ENCODE results near the gene NAV2. TPM values are rescaled to one million over a fixed set of nuclear protein-coding genes. Genes with fewer than 3 reads are reported as not detected.
A peak's percentile ranks its signal among the peaks of the same experiment; 100 is the strongest.

NAV2 gene
- total RNA-seq, 4 donors from 2014 or later, result 9.6 to 40.0 (median 23.1) TPM

GRCh38 chr11:19734171-19734570 lies 21.5 kb downstream of the NAV2 start:
- Histone ChIP-seq H3K4me1 (peaks cover 0 to 13% (median 3%) of the 10 kb centered on the region in 4 donors), H3K27me3 (no peaks in the 10 kb centered on the region), H3K27ac (peak overlapping the region in 3 of 4 donors; percentile 55 to 67 (median 64)), H3K4me3 (no peak overlapping the region), H3K36me3 (no peaks in the 10 kb centered on the region), H3K9me3 (no peaks in the 10 kb centered on the region)
- TF ChIP-seq EP300 (IDR thresholded peaks at IDR 0.05; ENCODE audit: low read depth) (no peak), POLR2AphosphoS5 (IDR thresholded peaks at IDR 0.05) (no peak), CTCF (IDR thresholded peaks at IDR 0.05) (no peak), POLR2A (IDR thresholded peaks at IDR 0.05) (no peak)
- 83 to 95% methylated on average over 2 of the region's 2 CpGs for WGBS, 2 donors (ENCODE audit: low coverage in 1 of 2)
- in situ Hi-C loops (cut with MboI; ENCODE audit: low pct_ligation_motif_present in 1 of 4, low pct_unique_long_range_greater_than_20kb in 1 of 4, low sequenced_read_pairs in 3 of 4) (loop anchor here in 2 of 4 donors (10.0 to 25.0 kb wide), 2 partner anchors 169 to 422 kb away; no protein-coding TSS in a partner anchor), intact Hi-C loops (cut with DNase I; ENCODE audit: low total_unique reads) (no loop called here)
- DNase-seq, result no peak

- H3K27me3 ChIP-seq, result no peaks in the 10 kb centered on the region
- in situ Hi-C loops (cut with MboI; ENCODE audit: low pct_ligation_motif_present in 1 of 4, low pct_unique_long_range_greater_than_20kb in 1 of 4, low sequenced_read_pairs in 3 of 4) (loop anchor here in 3 of 4 donors (5.0 to 25.0 kb wide), 4 partner anchors 168 to 423 kb away; no protein-coding TSS in a partner anchor), intact Hi-C loops (cut with DNase I; ENCODE audit: low total_unique reads) (no loop called here)
- 60 to 79% methylated on average over 2 to 7 of the region's 7 CpGs for WGBS, 2 donors (ENCODE audit: low coverage in 1 of 2)
- no peaks in the 10 kb centered on the region for H3K36me3 ChIP-seq
- H3K27ac ChIP-seq, result peak overlapping the region; percentile 55 to 67 (median 62)
- H3K9me3 ChIP-seq, result no peaks in the 10 kb centered on the region
- H3K4me3 ChIP-seq, result no peak overlapping the region
- H3K4me1 ChIP-seq, result peaks cover 0 to 13% (median 5%) of the 10 kb centered on the region in 4 donors
- TF ChIP-seq CTCF (IDR thresholded peaks at IDR 0.05) (no peak), POLR2A (IDR thresholded peaks at IDR 0.05) (no peak), POLR2AphosphoS5 (IDR thresholded peaks at IDR 0.05) (no peak), EP300 (IDR thresholded peaks at IDR 0.05; ENCODE audit: low read depth) (no peak)
- DNase-seq, result no peak
Measured at GRCh38 chr11:19735157-19735908, 22.7 kb downstream of the NAV2 start.

- in situ Hi-C loops (cut with MboI; ENCODE audit: low pct_ligation_motif_present in 1 of 4, low pct_unique_long_range_greater_than_20kb in 1 of 4, low sequenced_read_pairs in 3 of 4) (loop anchor here in 3 of 4 donors (5.0 to 25.0 kb wide), 4 partner anchors 169 to 424 kb away; no protein-coding TSS in a partner anchor), intact Hi-C loops (cut with DNase I; ENCODE audit: low total_unique reads) (no loop called here)
- H3K27ac ChIP-seq, result peak overlapping the region; percentile 55 to 67 (median 62)
- no peak for DNase-seq
- no peaks in the 10 kb centered on the region for H3K27me3 ChIP-seq
- H3K4me3 ChIP-seq, result no peak overlapping the region
- WGBS, 2 donors (ENCODE audit: low coverage in 1 of 2), result 67% methylated on average over 2 of the region's 2 CpGs; no CpG with 5 or more reads in 1 of the 2 donors
- H3K4me1 ChIP-seq, result peaks cover 0 to 13% (median 8%) of the 10 kb centered on the region in 4 donors
- TF ChIP-seq CTCF (IDR thresholded peaks at IDR 0.05) (no peak), POLR2AphosphoS5 (IDR thresholded peaks at IDR 0.05) (no peak), POLR2A (IDR thresholded peaks at IDR 0.05) (no peak), EP300 (IDR thresholded peaks at IDR 0.05; ENCODE audit: low read depth) (no peak)
- H3K9me3 ChIP-seq, result no peaks in the 10 kb centered on the region
- no peaks in the 10 kb centered on the region for H3K36me3 ChIP-seq
Measured at GRCh38 chr11:19735909-19736498, 23.4 kb downstream of the NAV2 start.

- Histone ChIP-seq H3K4me1 (peaks cover 0 to 13% (median 8%) of the 10 kb centered on the region in 4 donors), H3K27ac (peak overlapping the region in 3 of 4 donors; percentile 55 to 67 (median 64)), H3K36me3 (no peaks in the 10 kb centered on the region), H3K4me3 (no peak overlapping the region), H3K27me3 (no peaks in the 10 kb centered on the region), H3K9me3 (no peaks in the 10 kb centered on the region)
- intact Hi-C loops (cut with DNase I; ENCODE audit: low total_unique reads) (no loop called here), in situ Hi-C loops (cut with MboI; ENCODE audit: low pct_ligation_motif_present in 1 of 4, low pct_unique_long_range_greater_than_20kb in 1 of 4, low sequenced_read_pairs in 3 of 4) (loop anchor here in 3 of 4 donors (5.0 to 25.0 kb wide), 4 partner anchors 170 to 425 kb away; no protein-coding TSS in a partner anchor)
- DNase-seq, result no peak
- 89 to 96% methylated on average over 3 of the region's 3 CpGs for WGBS, 2 donors (ENCODE audit: low coverage in 1 of 2)
- no peak for TF ChIP-seq POLR2A (IDR thresholded peaks at IDR 0.05)
- no peak for TF ChIP-seq CTCF (IDR thresholded peaks at IDR 0.05)
- TF ChIP-seq EP300 (IDR thresholded peaks at IDR 0.05; ENCODE audit: low read depth), result no peak
- TF ChIP-seq POLR2AphosphoS5 (IDR thresholded peaks at IDR 0.05), result no peak
Measured at GRCh38 chr11:19736831-19737230, 24.2 kb downstream of the NAV2 start.

Data from transverse colon (tissue), 4 donors.